Osteoblast (primary cell): ENCODE data around the gene CDC25A. TPM values are rescaled to one million over a fixed set of nuclear protein-coding genes. Genes with fewer than 3 reads are reported as not detected.

Experiments used
- DNase-seq: peaks from one replicate; pipeline ENCODE4 v3.0.0; 2011; ENCODE audit warnings: low spot score, mixed read lengths; ENCODE audit not compliant: insufficient read length; ENCODE audit errors: missing footprints
- H2AFZ ChIP-seq: 2 replicates; pipeline ENCODE4 v1.6.0; 2011; ENCODE audit warnings: mild to moderate bottlenecking, low read length
- H3K27ac ChIP-seq: 2 replicates; pipeline ENCODE4 v1.5.1; 2011; ENCODE audit warnings: mild to moderate bottlenecking, low read depth, low read length, moderate library complexity
- H3K27me3 ChIP-seq: 2 replicates; pipeline ENCODE4 v1.6.0; 2012; ENCODE audit warnings: mild to moderate bottlenecking, control low read depth, inconsistent platforms, low read length, moderate library complexity; ENCODE audit not compliant: insufficient read depth
- H3K36me3 ChIP-seq: 2 replicates; pipeline ENCODE4 v1.5.1; 2011; ENCODE audit warnings: mild to moderate bottlenecking, low read length, control low read depth, moderate library complexity; ENCODE audit not compliant: insufficient read depth
- H3K4me1 ChIP-seq: 2 replicates; pipeline ENCODE4 v1.5.1; 2011; ENCODE audit warnings: mild to moderate bottlenecking, low read length, control low read depth, moderate library complexity; ENCODE audit not compliant: insufficient read depth
- H3K4me2 ChIP-seq: 2 replicates; pipeline ENCODE4 v1.6.0; 2011; ENCODE audit warnings: mild to moderate bottlenecking, low read length; ENCODE audit not compliant: insufficient read depth
- H3K4me3 ChIP-seq: fragments of 200-600 bp; sonication (generic); 3 replicates; pipeline ENCODE4 v1.5.1; 2012; ENCODE audit warnings: mild to moderate bottlenecking, low read length, inconsistent platforms; ENCODE audit not compliant: insufficient read depth
- H3K79me2 ChIP-seq: 2 replicates; pipeline ENCODE4 v1.6.0; 2012; ENCODE audit warnings: mild to moderate bottlenecking, low read length, control low read depth, inconsistent platforms; ENCODE audit not compliant: insufficient read depth
- H3K9me3 ChIP-seq: 2 replicates; pipeline ENCODE4 v1.5.1; 2011; ENCODE audit warnings: low read depth, low read length, control low read depth
- H4K20me1 ChIP-seq: 2 replicates; pipeline ENCODE4 v1.6.0; 2012; ENCODE audit warnings: mild to moderate bottlenecking, low read length, control low read depth; ENCODE audit not compliant: insufficient read depth
- CTCF ChIP-seq: IDR thresholded peaks from 2 replicates; pipeline ENCODE4 v1.5.1; 2011; ENCODE audit warnings: mild to moderate bottlenecking, low read depth, low read length, moderate library complexity; ENCODE audit errors: extremely low read depth
- total RNA-seq: library from RNA; depleted of rRNA; stranded (reverse); fragments of >200 nt; gene quantifications from 2 replicates; pipeline ENCODE4 v1.2.3, GENCODE V29; 2012

Gene CDC25A
- total RNA-seq = 0.88 and 1.1 TPM in 2 replicates

GRCh38 chr3:48188266-48189201, at the start of gene CDC25A:
Gene CDC25A (minus strand): TSS chr3:48188417. CDS start chr3:48187947, 470 bp downstream.
- Histone ChIP-seq H3K27ac (peak within 1 kb of the TSS; percentile 69), H3K9me3 (no peaks in the 10 kb centered on the region), H3K4me1 (peaks cover 13% of the 10 kb centered on the region), H2AFZ (peak within 1 kb of the TSS; percentile 99), H4K20me1 (no peaks in the 10 kb centered on the region), H3K4me3 (peak within 1 kb of the TSS; percentile 97), H3K79me2 (peaks cover 28% of the 10 kb centered on the region), H3K36me3 (peaks cover 11% of the 10 kb centered on the region), H3K4me2 (peak within 1 kb of the TSS; percentile 93), H3K27me3 (no peaks in the 10 kb centered on the region)
- DNase-seq = peak; percentile 99
- TF ChIP-seq CTCF = no peak

- H4K20me1 ChIP-seq = no peaks in the 10 kb centered on the region
- no peak overlapping the region for H3K27ac ChIP-seq
- H3K27me3 ChIP-seq = peaks cover 6% of the 10 kb centered on the region
- no peaks in the 10 kb centered on the region for H3K79me2 ChIP-seq
- TF ChIP-seq CTCF = no peak
- H3K4me2 ChIP-seq = no peak overlapping the region
- DNase-seq = peak; percentile 63
- H2AFZ ChIP-seq = no peak overlapping the region
- H3K4me3 ChIP-seq = no peak overlapping the region
- no peaks in the 10 kb centered on the region for H3K9me3 ChIP-seq
- no peaks in the 10 kb centered on the region for H3K36me3 ChIP-seq
- peaks cover 5% of the 10 kb centered on the region for H3K4me1 ChIP-seq
These were observed 48.3 kb upstream of the CDC25A start for GRCh38 chr3:48236531-48236930.

GRCh38 chr3:48233542-48233941, 45.3 kb upstream of the CDC25A start:
- peaks cover 6% of the 10 kb centered on the region for H3K27me3 ChIP-seq
- H4K20me1 ChIP-seq = no peaks in the 10 kb centered on the region
- peak; percentile 4 for DNase-seq
- H2AFZ ChIP-seq = no peak overlapping the region
- TF ChIP-seq CTCF = no peak
- H3K4me2 ChIP-seq = no peak overlapping the region
- H3K36me3 ChIP-seq = no peaks in the 10 kb centered on the region
- no peak overlapping the region for H3K4me3 ChIP-seq
- peaks cover 5% of the 10 kb centered on the region for H3K4me1 ChIP-seq
- H3K27ac ChIP-seq = no peak overlapping the region
- H3K9me3 ChIP-seq = no peaks in the 10 kb centered on the region
- H3K79me2 ChIP-seq = no peaks in the 10 kb centered on the region

GRCh38 chr3:48232734-48233133, 44.5 kb upstream of the CDC25A start:
- TF ChIP-seq CTCF = peak; percentile 79
- no peaks in the 10 kb centered on the region for H3K36me3 ChIP-seq
- H4K20me1 ChIP-seq = no peaks in the 10 kb centered on the region
- peak; percentile 78 for DNase-seq
- H3K9me3 ChIP-seq = no peaks in the 10 kb centered on the region
- peak overlapping the region; percentile 80 for H3K4me2 ChIP-seq
- H3K4me3 ChIP-seq = peak overlapping the region; percentile 56
- H2AFZ ChIP-seq = peak overlapping the region; percentile 94
- H3K27me3 ChIP-seq = peaks cover 6% of the 10 kb centered on the region
- H3K4me1 ChIP-seq = peaks cover 5% of the 10 kb centered on the region
- no peak overlapping the region for H3K27ac ChIP-seq
- H3K79me2 ChIP-seq = no peaks in the 10 kb centered on the region
